Caco-2 (cell line): ENCODE measurements around the gene EPYC. TPM values are rescaled to one million over a fixed set of nuclear protein-coding genes. Genes with fewer than 3 reads are reported as not detected.

ENCODE experiments used
- BruUV-seq: library from RNA; stranded (reverse); fragments of 400-500 nt; replicated peaks from 2 replicates; lab custom pipeline; 2021; lab: Mats Ljungman, UMichigan
- CTCF ChIA-PET: fragments of 300-600 bp; sonication (Branson Sonifier 250); formaldehyde crosslinking; loops from one replicate; lab custom pipeline; 2022; ENCODE audit warnings: antibody characterized with exemption; lab: Charles Lee
- POLR2A ChIA-PET: fragments of 300-600 bp; sonication (Branson Sonifier 250); formaldehyde crosslinking; loops from one replicate; lab custom pipeline; 2022; ENCODE audit warnings: antibody characterized with exemption; lab: Charles Lee
- DNase-seq, 2 experiments: peaks; one replicate each; pipeline versions ENCODE4 v3.0.0 to v3.0.0-alpha.2; 2020 to 2022
- H3K27me3 ChIP-seq: replicated peaks from 2 replicates; pipeline ENCODE4 v1.6.0; 2011; ENCODE audit warnings: low read length; ENCODE audit not compliant: control insufficient read depth, insufficient read depth
- H3K36me3 ChIP-seq: 2 replicates; pipeline ENCODE4 v1.5.1; 2011; ENCODE audit warnings: low read length; ENCODE audit not compliant: control insufficient read depth, insufficient read depth
- H3K4me1 ChIP-seq: fragments of 250-450 bp; sonication (Bioruptor Pico); 2 replicates; pipeline ENCODE4 v1.5.1; 2020; ENCODE audit warnings: mild to moderate bottlenecking
- H3K4me3 ChIP-seq: 2 replicates; pipeline ENCODE4 v1.5.1; 2011; ENCODE audit warnings: low read depth, mild to moderate bottlenecking, control low read depth, low read length
- H3K9me3 ChIP-seq: fragments of 250-450 bp; sonication (Bioruptor Pico); 2 replicates; pipeline ENCODE4 v1.5.1; 2020; ENCODE audit warnings: mild to moderate bottlenecking, moderate library complexity
- H3K27ac Mint-ChIP-seq: one replicate; pipeline ENCODE4 v1.8.0; 2022; ENCODE audit warnings: mixed read lengths; ENCODE audit not compliant: unreplicated experiment
- H3K27me3 Mint-ChIP-seq: one replicate; pipeline ENCODE4 v1.8.0; 2022; ENCODE audit warnings: mixed read lengths; ENCODE audit not compliant: insufficient read depth, unreplicated experiment
- H3K36me3 Mint-ChIP-seq: one replicate; pipeline ENCODE4 v1.8.0; 2022; ENCODE audit warnings: mild to moderate bottlenecking, mixed read lengths; ENCODE audit not compliant: insufficient read depth, unreplicated experiment
- H3K4me1 Mint-ChIP-seq: one replicate; pipeline ENCODE4 v1.8.0; 2022; ENCODE audit warnings: low read depth, mixed read lengths; ENCODE audit not compliant: unreplicated experiment
- H3K4me3 Mint-ChIP-seq: one replicate; pipeline ENCODE4 v1.8.0; 2022; ENCODE audit warnings: mild to moderate bottlenecking, moderate library complexity, mixed read lengths; ENCODE audit not compliant: unreplicated experiment
- H3K9me3 Mint-ChIP-seq: one replicate; pipeline ENCODE4 v1.8.0; 2022; ENCODE audit warnings: mixed read lengths; ENCODE audit not compliant: unreplicated experiment
- CTCF ChIP-seq, 2 experiments: fragments of 200-600 bp in 1 of 2; IDR thresholded peaks; 1 replicate in 1 of 2; 2 replicates in 1 of 2; pipeline versions ENCODE4 v1.5.1 to v1.8.0; 2011 to 2022; ENCODE audit warnings: antibody characterized with exemption in 1 of 2, control low read depth in 1 of 2, inconsistent platforms in 1 of 2, low read depth in 1 of 2, low read length in 1 of 2, mild to moderate bottlenecking in 1 of 2, moderate library complexity in 1 of 2; ENCODE audit not compliant: insufficient read depth in 1 of 2, severe bottlenecking in 1 of 2, unreplicated experiment in 1 of 2
- intact Hi-C: fragments of 100-400 bp; cut with micrococcal nuclease; formaldehyde crosslinking; loops from one replicate; pipeline ENCODE4 v1.10.0; 2022; ENCODE audit not compliant: unreplicated experiment
- total RNA-seq: library from RNA; stranded (reverse); gene quantifications from 2 replicates; pipeline ENCODE4 v1.2.3, GENCODE V29; 2022

Gene EPYC
- total RNA-seq, 1 experiment from 2014 or later: not detected

GRCh38 chr12:90964616-90965015 lies 40.2 kb downstream of the EPYC start:
- ChIA-PET CTCF (no interaction called here), POLR2A (no interaction called here)
- H3K9me3 ChIP-seq: no peaks in the 10 kb centered on the region
- H3K36me3 ChIP-seq: no peaks in the 10 kb centered on the region
- H3K27me3 ChIP-seq: no peaks in the 10 kb centered on the region
- Mint-ChIP-seq H3K36me3 (no peaks in the 10 kb centered on the region), H3K9me3 (no peaks in the 10 kb centered on the region), H3K27ac (no peak overlapping the region), H3K4me1 (no peaks in the 10 kb centered on the region), H3K4me3 (no peak overlapping the region), H3K27me3 (no peaks in the 10 kb centered on the region)
- H3K4me3 ChIP-seq: no peak overlapping the region
- DNase-seq: no peak
- BruUV-seq: no TSS peak
- intact Hi-C loops: no loop called here
- TF ChIP-seq CTCF (IDR thresholded peaks at IDR 0.05; ENCODE audit: insufficient read depth in 1 of 2, low read depth in 1 of 2, low read length in 1 of 2, severe bottlenecking in 1 of 2, unreplicated experiment in 1 of 2): no peak
- no peaks in the 10 kb centered on the region for H3K4me1 ChIP-seq

DNA sequence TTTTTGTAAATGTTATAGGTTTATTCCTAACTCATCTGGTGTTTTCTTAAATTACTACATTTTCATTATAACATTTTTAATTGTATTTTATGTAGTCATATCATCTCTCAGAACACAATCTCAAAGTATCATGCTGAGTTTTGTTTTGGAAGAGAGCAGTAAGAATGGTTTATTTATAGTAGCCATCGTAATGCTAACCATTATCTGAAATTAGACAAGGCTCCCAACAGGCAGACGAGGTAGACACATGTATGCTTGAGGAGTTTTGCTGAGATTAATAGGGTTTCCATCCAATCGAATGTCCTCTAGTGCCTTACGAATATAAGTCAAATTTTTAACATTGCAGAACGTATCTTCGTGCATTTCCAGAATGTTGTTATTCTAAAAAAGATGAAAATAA lies 40.8 kb downstream of the EPYC start:
- Mint-ChIP-seq H3K4me3 (no peak overlapping the region), H3K4me1 (no peaks in the 10 kb centered on the region), H3K9me3 (no peaks in the 10 kb centered on the region), H3K27me3 (no peaks in the 10 kb centered on the region), H3K27ac (no peak overlapping the region), H3K36me3 (no peaks in the 10 kb centered on the region)
- ChIA-PET POLR2A (no interaction called here), CTCF (no interaction called here)
- Histone ChIP-seq H3K4me3 (no peak overlapping the region), H3K4me1 (no peaks in the 10 kb centered on the region), H3K27me3 (no peaks in the 10 kb centered on the region), H3K9me3 (no peaks in the 10 kb centered on the region), H3K36me3 (no peaks in the 10 kb centered on the region)
- DNase-seq: no peak
- TF ChIP-seq CTCF (IDR thresholded peaks at IDR 0.05; ENCODE audit: insufficient read depth in 1 of 2, low read depth in 1 of 2, low read length in 1 of 2, severe bottlenecking in 1 of 2, unreplicated experiment in 1 of 2): no peak
- BruUV-seq: no TSS peak
- intact Hi-C loops: no loop called here

- H3K9me3 Mint-ChIP-seq: no peaks in the 10 kb centered on the region
- Histone ChIP-seq H3K4me3 (no peak overlapping the region), H3K36me3 (no peaks in the 10 kb centered on the region), H3K27me3 (no peaks in the 10 kb centered on the region), H3K9me3 (no peaks in the 10 kb centered on the region), H3K4me1 (no peaks in the 10 kb centered on the region)
- no peaks in the 10 kb centered on the region for H3K27me3 Mint-ChIP-seq
- H3K36me3 Mint-ChIP-seq: no peaks in the 10 kb centered on the region
- no TSS peak for BruUV-seq
- no peak overlapping the region for H3K27ac Mint-ChIP-seq
- ChIA-PET CTCF (interaction anchor here (1.0 kb wide), 1 partner anchor 16 kb away, joined by 5 read pairs; no protein-coding TSS in a partner anchor), POLR2A (no interaction called here)
- intact Hi-C loops: no loop called here
- no peak for TF ChIP-seq CTCF (IDR thresholded peaks at IDR 0.05; ENCODE audit: insufficient read depth in 1 of 2, low read depth in 1 of 2, low read length in 1 of 2, severe bottlenecking in 1 of 2, unreplicated experiment in 1 of 2)
- no peak for DNase-seq
- no peak overlapping the region for H3K4me3 Mint-ChIP-seq
- H3K4me1 Mint-ChIP-seq: no peaks in the 10 kb centered on the region
Measured at GRCh38 chr12:90961154-90961553, 43.6 kb downstream of the EPYC start.
